Uterus (tissue), 4 donors: ENCODE data around the gene ASNSD1. TPM values are rescaled to one million over a fixed set of nuclear protein-coding genes. Genes with fewer than 3 reads are reported as not detected.

Experiments
- DNase-seq, 2 donors: peaks; one replicate each; pipeline ENCODE4 v3.0.0-alpha.2; 2019 to 2020
- H3K27ac ChIP-seq, 2 donors: fragments of 200-600 bp; sonication (generic); 1 replicate in 1 of 2; 2 replicates in 1 of 2; pipeline ENCODE4 v1.5.1; 2016 to 2018
- H3K27me3 ChIP-seq, 2 donors: fragments of 200-600 bp; sonication (generic); one replicate each; pipeline ENCODE4 v1.5.1; 2018 to 2019; ENCODE audit warnings: control low read depth in 1 of 2
- H3K36me3 ChIP-seq, 2 donors: fragments of 200-600 bp; sonication (generic); one replicate each; pipeline ENCODE4 v1.5.1; 2019; ENCODE audit warnings: control low read depth in 1 of 2
- H3K4me1 ChIP-seq, 2 donors: fragments of 200-600 bp; sonication (generic); one replicate each; pipeline ENCODE4 v1.5.1; 2018 to 2019; ENCODE audit warnings: control low read depth in 1 of 2
- H3K4me3 ChIP-seq, 2 donors: fragments of 200-600 bp; sonication (generic); 1 replicate in 1 of 2; 2 replicates in 1 of 2; pipeline ENCODE4 v1.5.1; 2018 to 2019; ENCODE audit warnings: mild to moderate bottlenecking in 1 of 2
- H3K9me3 ChIP-seq, 2 donors: fragments of 200-600 bp; sonication (generic); one replicate each; pipeline ENCODE4 v1.5.1; 2019; ENCODE audit warnings: control low read depth in 1 of 2
- POLR2A ChIP-seq, 2 donors: fragments of 450-650 bp; IDR thresholded peaks; one replicate each; pipeline ENCODE4 v1.6.1; 2016; ENCODE audit warnings: antibody characterized with exemption in 2 of 2, mild to moderate bottlenecking in 1 of 2, moderate library complexity in 1 of 2
- intact Hi-C: fragments of 100-400 bp; cut with DNase I; formaldehyde crosslinking; loops from one replicate; pipeline ENCODE4 v1.15.1; 2023; ENCODE audit warnings: low total_unique reads
- total RNA-seq, 4 donors: library from RNA; depleted of rRNA in 3 of 4; stranded (reverse); fragments of >200 nt in 3 of 4; gene quantifications; one replicate each; pipeline versions ENCODE4 v1.1.0 to v1.2.4, GENCODE V29; 2014 to 2023
- TF ChIP-seq, protein P1 (sequence below), 4 experiments: fragments of 200-600 bp in 2 of 4; fragments of 450-650 bp in 2 of 4; sonication (generic) in 2 of 4; IDR thresholded peaks; one replicate each; pipeline ENCODE4 v1.5.1; 2016 to 2019; ENCODE audit warnings: antibody characterized with exemption in 4 of 4, mild to moderate bottlenecking in 2 of 4, moderate library complexity in 1 of 4
- donor health status: DM: yes; HTN: yes; CAD: no.

Gene ASNSD1
- total RNA-seq, 4 donors from 2014 or later, result 46.2 to 94.4 (median 56.6) TPM

DNA sequence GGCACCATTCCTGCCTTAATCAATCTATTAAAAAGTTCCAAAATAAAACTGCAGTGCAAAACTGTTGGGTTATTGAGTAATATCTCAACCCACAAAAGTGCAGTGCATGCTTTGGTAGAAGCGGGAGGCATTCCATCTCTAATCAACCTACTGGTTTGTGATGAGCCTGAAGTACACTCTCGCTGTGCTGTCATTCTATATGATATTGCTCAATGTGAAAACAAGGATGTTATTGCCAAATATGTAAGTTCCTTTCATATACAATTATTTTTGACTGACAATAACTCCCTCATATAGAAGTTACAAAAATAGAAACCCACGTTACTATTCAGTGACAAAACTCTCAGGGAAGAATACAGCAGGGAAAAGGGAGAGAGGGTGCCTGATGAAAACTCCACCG is 58.3 kb downstream of the ASNSD1 start:
- no peak overlapping the region for H3K27ac ChIP-seq
- H3K4me3 ChIP-seq, result no peak overlapping the region
- intact Hi-C loops, result no loop called here
- H3K4me1 ChIP-seq, result no peaks in the 10 kb centered on the region
- no peaks in the 10 kb centered on the region for H3K36me3 ChIP-seq
- TF ChIP-seq POLR2A (IDR thresholded peaks at IDR 0.05), result no peak
- TF ChIP-seq, protein P1, sequence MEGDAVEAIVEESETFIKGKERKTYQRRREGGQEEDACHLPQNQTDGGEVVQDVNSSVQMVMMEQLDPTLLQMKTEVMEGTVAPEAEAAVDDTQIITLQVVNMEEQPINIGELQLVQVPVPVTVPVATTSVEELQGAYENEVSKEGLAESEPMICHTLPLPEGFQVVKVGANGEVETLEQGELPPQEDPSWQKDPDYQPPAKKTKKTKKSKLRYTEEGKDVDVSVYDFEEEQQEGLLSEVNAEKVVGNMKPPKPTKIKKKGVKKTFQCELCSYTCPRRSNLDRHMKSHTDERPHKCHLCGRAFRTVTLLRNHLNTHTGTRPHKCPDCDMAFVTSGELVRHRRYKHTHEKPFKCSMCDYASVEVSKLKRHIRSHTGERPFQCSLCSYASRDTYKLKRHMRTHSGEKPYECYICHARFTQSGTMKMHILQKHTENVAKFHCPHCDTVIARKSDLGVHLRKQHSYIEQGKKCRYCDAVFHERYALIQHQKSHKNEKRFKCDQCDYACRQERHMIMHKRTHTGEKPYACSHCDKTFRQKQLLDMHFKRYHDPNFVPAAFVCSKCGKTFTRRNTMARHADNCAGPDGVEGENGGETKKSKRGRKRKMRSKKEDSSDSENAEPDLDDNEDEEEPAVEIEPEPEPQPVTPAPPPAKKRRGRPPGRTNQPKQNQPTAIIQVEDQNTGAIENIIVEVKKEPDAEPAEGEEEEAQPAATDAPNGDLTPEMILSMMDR (IDR thresholded peaks at IDR 0.05), result no peak
- DNase-seq, result no peak
- H3K27me3 ChIP-seq, result no peaks in the 10 kb centered on the region
- H3K9me3 ChIP-seq, result no peaks in the 10 kb centered on the region

Other genes starting within 250 kb of the ASNSD1 start
- 100 to 1,000 TPM in 1 of 4 donors, 10 to 100 TPM in 3; 24.8 to 103 (median 48.8) TPM for gene WDR75, start 220.0 kb upstream of the ASNSD1 start, total RNA-seq
- gene SLC40A1, start 80.7 kb upstream of the ASNSD1 start, total RNA-seq, result 100 to 1,000 TPM in 3 of 4 donors, 10 to 100 TPM in 1; 87.1 to 252 (median 176) TPM
- 10 to 100 TPM in 2 of 4 donors, 1 to 10 TPM in 2; 2.6 to 47.0 (median 18.5) TPM for gene ANKAR, start 13.2 kb downstream of the ASNSD1 start, total RNA-seq
- gene OSGEPL1, start 101.3 kb downstream of the ASNSD1 start, total RNA-seq, result 10 to 100 TPM in 1 of 4 donors, 1 to 10 TPM in 3; 3.6 to 28.2 (median 6.2) TPM
- gene ORMDL1, start 122.9 kb downstream of the ASNSD1 start, total RNA-seq, result 10 to 100 TPM; 29.7 to 92.8 (median 66.9) TPM
- gene PMS1, start 123.0 kb downstream of the ASNSD1 start, total RNA-seq, result 100 to 1,000 TPM in 1 of 4 donors, 10 to 100 TPM in 3; 25.0 to 149 (median 58.5) TPM